ENCODE data around the gene SOS2.

DNA sequence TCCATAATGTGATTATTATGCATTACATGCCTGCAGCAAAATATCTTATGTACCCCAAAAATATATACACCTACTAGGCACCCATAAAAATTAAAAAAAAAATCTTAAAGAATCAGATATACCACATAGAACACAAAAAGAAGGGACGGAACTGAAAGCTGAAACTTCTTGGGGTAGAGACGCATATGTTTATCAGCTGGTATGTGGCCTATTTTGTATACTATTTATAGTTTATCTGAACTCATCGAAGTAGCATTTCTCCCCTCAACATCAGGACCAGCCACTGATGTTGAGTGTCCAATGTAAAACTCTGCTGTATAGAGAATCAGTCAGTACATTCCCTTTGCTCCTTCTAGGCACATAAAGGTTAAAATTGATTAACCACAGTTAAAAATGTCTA lies 22.9 kb upstream of the SOS2 start:
- TF ChIP-seq, protein P1, sequence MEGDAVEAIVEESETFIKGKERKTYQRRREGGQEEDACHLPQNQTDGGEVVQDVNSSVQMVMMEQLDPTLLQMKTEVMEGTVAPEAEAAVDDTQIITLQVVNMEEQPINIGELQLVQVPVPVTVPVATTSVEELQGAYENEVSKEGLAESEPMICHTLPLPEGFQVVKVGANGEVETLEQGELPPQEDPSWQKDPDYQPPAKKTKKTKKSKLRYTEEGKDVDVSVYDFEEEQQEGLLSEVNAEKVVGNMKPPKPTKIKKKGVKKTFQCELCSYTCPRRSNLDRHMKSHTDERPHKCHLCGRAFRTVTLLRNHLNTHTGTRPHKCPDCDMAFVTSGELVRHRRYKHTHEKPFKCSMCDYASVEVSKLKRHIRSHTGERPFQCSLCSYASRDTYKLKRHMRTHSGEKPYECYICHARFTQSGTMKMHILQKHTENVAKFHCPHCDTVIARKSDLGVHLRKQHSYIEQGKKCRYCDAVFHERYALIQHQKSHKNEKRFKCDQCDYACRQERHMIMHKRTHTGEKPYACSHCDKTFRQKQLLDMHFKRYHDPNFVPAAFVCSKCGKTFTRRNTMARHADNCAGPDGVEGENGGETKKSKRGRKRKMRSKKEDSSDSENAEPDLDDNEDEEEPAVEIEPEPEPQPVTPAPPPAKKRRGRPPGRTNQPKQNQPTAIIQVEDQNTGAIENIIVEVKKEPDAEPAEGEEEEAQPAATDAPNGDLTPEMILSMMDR (conservative IDR thresholded peaks at IDR 0.05 in 1 of 2, IDR thresholded peaks at IDR 0.05 in 1 of 2; ENCODE audit: low read depth in 1 of 2, low read length in 2 of 2): no peak
- TF ChIP-seq EZH2 (IDR thresholded peaks at IDR 0.05; ENCODE audit: low read length, missing control alignments): no peak
